ENCODE measurements around the gene IDH2. TPM values are rescaled to one million over a fixed set of nuclear protein-coding genes. Genes with fewer than 3 reads are reported as not detected.
A peak's percentile ranks its signal among the peaks of the same experiment; 100 is the strongest.
"Not testable (repeated sequence)": the region's sequence is repeated elsewhere in the genome, so short reads cannot be mapped to it uniquely, and the experiment has no call there.

The IDH2 gene
- 15.9 and 17.9 TPM in 2 replicates for total RNA-seq (2014; rRNA removed; shearing (Covaris generic))
- polyA plus RNA-seq (2014; cell fraction: nucleus; rRNA removed) = 31.1 and 31.5 TPM in 2 replicates

GRCh38 chr15:90101969-90102890 lies at the start of gene IDH2:
Gene IDH2, minus strand, starts transcription at chr15:90102468. Its CDS starts 78 bp downstream, at chr15:90102390.
- peak; percentile 73 for DNase-seq (ENCODE audit: extremely low read depth, low read depth)

DNA sequence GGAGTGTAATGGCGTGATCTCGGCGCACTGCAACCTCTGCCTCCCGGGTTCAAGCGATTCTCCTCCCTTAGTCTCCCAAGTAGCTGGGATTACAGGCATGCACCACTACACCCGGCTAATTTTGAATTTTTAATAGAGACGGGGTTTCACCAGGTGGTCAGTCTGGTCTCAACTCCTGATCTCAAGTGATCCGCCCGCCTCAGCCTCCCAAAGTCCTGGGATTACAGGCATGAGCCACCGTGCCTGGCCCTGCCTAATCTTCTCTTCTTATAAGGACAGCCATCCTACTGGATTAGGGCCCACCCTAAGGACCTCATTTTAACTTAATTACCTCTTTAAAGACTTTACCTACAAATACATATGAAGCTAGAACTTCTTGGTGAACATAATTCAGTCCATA lies 48.3 kb upstream of the IDH2 start:
- DNase-seq (ENCODE audit: extremely low read depth, low read depth) = not testable (repeated sequence)

- no peak for DNase-seq (ENCODE audit: extremely low read depth, low read depth)
Measured at GRCh38 chr15:90149609-90150340, 47.5 kb upstream of the IDH2 start.

- DNase-seq (ENCODE audit: extremely low read depth, low read depth) = not testable (repeated sequence)
Measured at GRCh38 chr15:90146198-90146761, 44.0 kb upstream of the IDH2 start.

DNA sequence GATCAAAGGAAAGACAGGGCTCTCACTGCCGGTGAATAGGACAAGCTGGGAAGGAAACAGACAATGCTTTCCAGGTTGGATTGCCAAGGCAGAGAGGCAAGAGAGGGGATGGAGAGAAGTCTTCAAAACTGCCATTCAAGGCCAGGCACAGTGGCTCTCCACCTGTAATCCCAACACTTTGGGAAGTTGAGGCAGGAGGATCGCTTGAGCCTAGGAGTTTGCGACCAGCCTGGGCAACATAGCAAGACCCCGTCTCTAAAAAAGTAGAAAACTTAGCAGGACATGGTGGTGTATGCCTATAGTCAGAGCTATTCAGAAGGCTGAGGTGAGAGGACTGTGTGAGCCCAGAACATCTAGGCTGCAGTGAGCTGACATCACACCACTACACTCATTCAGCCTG lies 43.5 kb upstream of the IDH2 start:
- no peak for DNase-seq (ENCODE audit: extremely low read depth, low read depth)

- no peak for DNase-seq (ENCODE audit: extremely low read depth, low read depth)
Measured at GRCh38 chr15:90145259-90145658, 43.0 kb upstream of the IDH2 start.

- DNase-seq (ENCODE audit: extremely low read depth, low read depth) = peak; percentile 68
Measured at GRCh38 chr15:90143166-90143655, 40.9 kb upstream of the IDH2 start.

DNA sequence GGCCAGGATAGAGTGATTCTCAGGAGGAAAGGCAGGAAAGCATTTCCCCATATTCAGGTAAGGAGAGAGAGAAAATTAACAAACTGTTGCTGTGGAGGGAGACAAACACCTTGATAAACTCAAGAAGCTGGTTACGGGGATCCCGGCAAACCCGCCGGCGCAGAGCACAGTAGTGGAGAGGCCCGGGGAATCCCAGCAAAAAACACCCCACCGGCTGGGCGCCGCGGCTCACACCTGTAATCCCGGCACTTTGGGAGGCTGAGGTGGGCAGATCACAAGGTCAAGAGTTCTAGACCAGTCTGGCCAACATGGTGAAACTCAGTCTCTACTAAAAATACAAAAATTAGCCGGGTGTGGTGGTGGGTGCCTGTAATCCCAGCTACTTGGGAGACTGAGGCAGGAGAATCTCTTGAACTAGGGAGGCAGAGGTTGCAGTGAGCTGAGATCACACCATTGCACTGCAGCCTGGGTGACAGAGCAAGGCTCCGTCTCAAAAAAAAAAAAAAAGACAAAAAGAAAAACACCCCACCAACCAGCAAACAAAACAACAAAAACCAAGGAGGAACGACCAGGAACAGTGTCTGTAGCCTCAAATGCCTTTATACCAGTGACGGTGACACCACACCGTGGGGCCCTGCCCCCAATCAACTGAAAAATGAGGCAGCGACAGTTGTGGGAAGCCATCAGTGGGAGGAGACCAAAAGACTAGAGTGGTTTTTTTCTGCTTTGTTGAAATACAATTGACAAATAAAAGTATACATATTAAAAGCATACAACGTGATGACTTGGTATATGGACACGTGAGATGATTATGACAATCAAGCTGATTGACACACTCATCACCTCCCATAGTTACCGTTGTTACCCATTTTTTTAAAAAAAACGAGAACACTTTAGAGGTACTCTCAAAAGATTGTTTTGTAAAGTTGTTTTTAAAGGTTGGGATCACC lies 40.2 kb upstream of the IDH2 start:
- no peak for DNase-seq (ENCODE audit: extremely low read depth, low read depth)

GRCh38 chr15:90141646-90142045 lies 39.4 kb upstream of the IDH2 start:
- no peak for DNase-seq (ENCODE audit: extremely low read depth, low read depth)

DNA sequence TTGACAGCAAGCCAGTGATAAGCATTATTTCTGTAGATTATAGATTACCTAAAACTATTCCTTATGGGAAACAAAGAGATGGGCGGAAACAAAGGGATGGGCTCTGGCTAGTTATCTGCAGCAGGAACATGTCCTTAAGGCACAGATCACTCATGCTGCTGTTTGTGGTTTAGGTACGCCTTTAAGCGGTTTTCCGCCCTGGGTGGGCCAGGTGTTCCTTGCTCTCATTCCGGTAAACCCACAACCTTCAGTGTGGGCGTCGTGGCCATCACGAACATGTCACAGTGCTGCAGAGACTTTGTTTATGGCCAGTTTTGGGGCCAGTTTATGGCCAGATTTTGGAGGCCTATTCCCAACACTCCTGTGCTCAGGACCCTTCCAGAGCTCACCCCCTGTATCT lies 37.3 kb upstream of the IDH2 start:
- DNase-seq (ENCODE audit: extremely low read depth, low read depth) = not testable (repeated sequence)

GRCh38 chr15:90138071-90138833 lies 36.0 kb upstream of the IDH2 start:
- no peak for DNase-seq (ENCODE audit: extremely low read depth, low read depth)

- no peak for DNase-seq (ENCODE audit: extremely low read depth, low read depth)
Measured at GRCh38 chr15:90132437-90132836, 30.2 kb upstream of the IDH2 start.

GRCh38 chr15:90131848-90132247 lies 29.6 kb upstream of the IDH2 start:
- DNase-seq (ENCODE audit: extremely low read depth, low read depth) = no peak

GRCh38 chr15:90130291-90130690 lies 28.0 kb upstream of the IDH2 start:
- no peak for DNase-seq (ENCODE audit: extremely low read depth, low read depth)

DNA sequence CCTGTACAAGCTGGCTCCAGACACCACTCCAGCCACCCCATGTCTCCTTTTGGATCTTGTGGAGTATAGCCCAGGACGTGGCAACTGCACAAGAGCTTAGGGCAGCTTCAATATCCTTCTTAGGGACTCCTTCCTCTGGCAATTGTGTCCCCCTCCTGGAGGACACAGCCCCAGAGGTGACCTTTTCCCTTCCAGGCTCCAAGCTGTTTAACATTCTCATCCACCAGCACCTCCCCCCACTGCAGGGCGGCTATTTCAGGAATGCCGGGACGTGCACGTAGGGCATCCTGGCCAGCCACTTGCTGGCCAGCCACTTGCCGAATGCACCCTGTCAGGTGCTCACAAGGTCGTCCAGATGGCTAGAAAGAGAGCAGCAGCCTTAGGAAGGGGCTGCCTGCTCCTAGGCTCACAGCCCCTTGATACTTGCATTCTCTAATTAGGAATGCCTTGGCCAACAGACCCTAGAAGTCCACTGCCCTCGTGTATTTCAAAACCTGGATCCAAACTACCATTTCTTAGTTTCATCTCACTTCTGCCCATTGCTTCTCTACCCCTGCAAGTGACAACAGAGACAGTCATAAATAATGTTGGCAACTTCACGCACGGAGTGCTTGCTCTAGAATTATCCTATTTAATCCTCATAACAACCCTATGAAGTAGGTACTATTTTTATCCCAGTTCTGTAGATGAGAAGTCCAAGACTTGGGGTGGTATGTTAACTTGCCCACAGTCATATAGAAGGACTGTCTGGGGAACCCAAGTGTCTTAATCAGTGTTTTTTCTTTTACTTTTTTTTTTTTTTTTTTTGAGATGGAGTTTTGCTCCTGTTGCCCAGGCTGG lies 24.5 kb upstream of the IDH2 start:
- no peak for DNase-seq (ENCODE audit: extremely low read depth, low read depth)

- no peak for DNase-seq (ENCODE audit: extremely low read depth, low read depth)
Measured at GRCh38 chr15:90126022-90126421, 23.8 kb upstream of the IDH2 start.

DNA sequence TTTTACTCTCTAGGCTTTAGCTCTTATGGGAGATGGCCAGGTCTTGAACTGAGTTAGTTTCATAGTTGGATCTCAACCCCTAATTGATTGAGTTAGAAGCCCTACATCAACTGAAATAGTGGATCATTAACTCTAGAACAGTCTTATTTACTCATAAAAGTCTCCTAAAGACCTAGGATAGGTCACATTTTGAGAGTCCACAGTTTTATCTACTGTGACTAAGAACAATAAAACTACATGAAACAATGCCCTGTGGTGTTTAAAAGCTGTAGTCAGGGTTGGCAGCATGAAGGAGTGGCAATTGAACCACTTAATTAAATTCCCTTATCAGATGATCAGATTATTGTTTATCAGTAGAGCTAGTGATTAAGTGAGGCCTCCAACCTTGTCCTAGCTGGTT lies 22.2 kb upstream of the IDH2 start:
- DNase-seq (ENCODE audit: extremely low read depth, low read depth) = no peak

DNA sequence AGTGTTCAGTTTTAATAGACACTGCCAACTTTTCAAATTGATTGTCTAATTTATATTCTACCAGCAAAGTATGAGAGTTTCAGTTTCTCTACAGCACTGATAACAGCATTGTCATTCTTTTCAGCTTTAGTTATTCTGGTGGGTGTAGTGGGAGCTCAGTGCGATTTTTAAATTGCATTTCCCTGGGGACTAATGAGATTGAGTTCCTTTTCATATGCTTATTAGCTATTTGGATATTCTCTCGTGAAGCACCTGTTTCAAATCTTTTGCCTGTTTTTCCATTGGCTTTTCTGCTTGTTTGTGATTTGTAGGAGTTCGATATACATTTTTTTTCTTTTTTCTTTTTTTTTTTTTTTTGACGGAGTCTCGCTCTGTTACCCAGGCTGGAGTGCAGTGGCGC lies 18.8 kb upstream of the IDH2 start:
- no peak for DNase-seq (ENCODE audit: extremely low read depth, low read depth)

All from NCI-H460 (cell line).